ENCODE measurements around the gene ARL4C. TPM values are rescaled to one million over a fixed set of nuclear protein-coding genes. Genes with fewer than 3 reads are reported as not detected.
A peak's percentile ranks its signal among the peaks of the same experiment; 100 is the strongest.
"Not testable (repeated sequence)": the region's sequence is repeated elsewhere in the genome, so short reads cannot be mapped to it uniquely, and the experiment has no call there.

ARL4C gene
- total RNA-seq, 1 donor from 2014 or later, result 20.7 TPM

GRCh38 chr2:234463626-234464290, 33.1 kb downstream of the ARL4C start:
- no peak overlapping the region for H3K4me3 Mint-ChIP-seq

GRCh38 chr2:234462218-234462992, 34.5 kb downstream of the ARL4C start:
- H3K4me3 Mint-ChIP-seq, result no peak overlapping the region
- no peaks in the 10 kb centered on the region for H3K27me3 Mint-ChIP-seq (ENCODE audit: low read depth)
- no peaks in the 10 kb centered on the region for H3K36me3 Mint-ChIP-seq
- DNase-seq (ENCODE audit: low spot score in 2 of 2, unreplicated experiment in 2 of 2), result no peak
- H3K4me1 Mint-ChIP-seq, result peaks cover 5% of the 10 kb centered on the region
- H3K27ac Mint-ChIP-seq, result no peak overlapping the region
- no peak for TF ChIP-seq CTCF (IDR thresholded peaks at IDR 0.05; ENCODE audit: unreplicated experiment)
- peaks cover 7% of the 10 kb centered on the region for H3K9me3 Mint-ChIP-seq

More at GRCh38 chr2:234463626-234464290, 33.1 kb downstream of the ARL4C start:
- no peak for TF ChIP-seq CTCF (IDR thresholded peaks at IDR 0.05; ENCODE audit: unreplicated experiment)
- Mint-ChIP-seq H3K27ac (no peak overlapping the region), H3K4me1 (peaks cover 15% of the 10 kb centered on the region), H3K27me3 (ENCODE audit: low read depth) (no peaks in the 10 kb centered on the region), H3K36me3 (no peaks in the 10 kb centered on the region), H3K9me3 (no peaks in the 10 kb centered on the region)
- no peak for DNase-seq (ENCODE audit: low spot score in 2 of 2, unreplicated experiment in 2 of 2)

- Mint-ChIP-seq H3K27me3 (ENCODE audit: low read depth) (no peaks in the 10 kb centered on the region), H3K36me3 (no peaks in the 10 kb centered on the region), H3K9me3 (peaks cover 24% of the 10 kb centered on the region), H3K4me3 (no peak overlapping the region), H3K4me1 (peaks cover 5% of the 10 kb centered on the region), H3K27ac (peak overlapping the region; percentile 30)
- DNase-seq (ENCODE audit: low spot score in 2 of 2, unreplicated experiment in 2 of 2), result no peak
- TF ChIP-seq CTCF (IDR thresholded peaks at IDR 0.05; ENCODE audit: unreplicated experiment), result no peak
Measured at GRCh38 chr2:234459401-234460009, 37.4 kb downstream of the ARL4C start.

GRCh38 chr2:234458466-234458865, 38.4 kb downstream of the ARL4C start:
- Mint-ChIP-seq H3K4me3 (no peak overlapping the region), H3K9me3 (peaks cover 28% of the 10 kb centered on the region), H3K36me3 (no peaks in the 10 kb centered on the region), H3K27ac (no peak overlapping the region), H3K4me1 (peaks cover 5% of the 10 kb centered on the region), H3K27me3 (ENCODE audit: low read depth) (no peaks in the 10 kb centered on the region)
- TF ChIP-seq CTCF (IDR thresholded peaks at IDR 0.05; ENCODE audit: unreplicated experiment), result no peak
- DNase-seq (ENCODE audit: low spot score in 2 of 2, unreplicated experiment in 2 of 2), result no peak

- no peak overlapping the region for H3K27ac Mint-ChIP-seq
- H3K36me3 Mint-ChIP-seq, result no peaks in the 10 kb centered on the region
- H3K9me3 Mint-ChIP-seq, result peaks cover 33% of the 10 kb centered on the region
- no peak overlapping the region for H3K4me3 Mint-ChIP-seq
- DNase-seq (ENCODE audit: low spot score in 2 of 2, unreplicated experiment in 2 of 2), result no peak
- no peaks in the 10 kb centered on the region for H3K27me3 Mint-ChIP-seq (ENCODE audit: low read depth)
- no peak for TF ChIP-seq CTCF (IDR thresholded peaks at IDR 0.05; ENCODE audit: unreplicated experiment)
- peaks cover 6% of the 10 kb centered on the region for H3K4me1 Mint-ChIP-seq
Measured at GRCh38 chr2:234457421-234457820, 39.5 kb downstream of the ARL4C start.

- not testable (repeated sequence) for H3K4me3 Mint-ChIP-seq; H3K27me3 Mint-ChIP-seq (ENCODE audit: low read depth); DNase-seq (ENCODE audit: low spot score in 2 of 2, unreplicated experiment in 2 of 2); H3K27ac Mint-ChIP-seq; H3K36me3 Mint-ChIP-seq
- Mint-ChIP-seq H3K4me1 (peaks cover 11% of the 10 kb centered on the region), H3K9me3 (peaks cover 33% of the 10 kb centered on the region)
Measured at GRCh38 chr2:234455246-234455645, 41.6 kb downstream of the ARL4C start.

Measured in mesothelial cell of epicardium (in vitro differentiated cells).